Activated naive CD4-positive, alpha-beta T cell treated with anti-CD3 and anti-CD28 coated beads, Interleukin-2, amount 50 U/mL, for 24 hours (primary cell): ENCODE data around the gene OR14A16.

Source experiments
- H3K27ac Mint-ChIP-seq: one replicate; pipeline ENCODE4 v1.8.0; 2021; ENCODE audit warnings: mild to moderate bottlenecking, mixed read lengths
- H3K27me3 Mint-ChIP-seq: one replicate; pipeline ENCODE4 v1.8.0; 2021; ENCODE audit warnings: mixed read lengths
- H3K36me3 Mint-ChIP-seq: one replicate; pipeline ENCODE4 v1.8.0; 2021; ENCODE audit warnings: mixed read lengths
- H3K4me1 Mint-ChIP-seq: one replicate; pipeline ENCODE4 v1.8.0; 2021; ENCODE audit warnings: mixed read lengths
- H3K4me3 Mint-ChIP-seq: one replicate; pipeline ENCODE4 v1.8.0; 2021; ENCODE audit warnings: mild to moderate bottlenecking, mixed read lengths
- H3K9me3 Mint-ChIP-seq: one replicate; pipeline ENCODE4 v1.8.0; 2021; ENCODE audit warnings: mixed read lengths

Gene OR14A16, protein sequence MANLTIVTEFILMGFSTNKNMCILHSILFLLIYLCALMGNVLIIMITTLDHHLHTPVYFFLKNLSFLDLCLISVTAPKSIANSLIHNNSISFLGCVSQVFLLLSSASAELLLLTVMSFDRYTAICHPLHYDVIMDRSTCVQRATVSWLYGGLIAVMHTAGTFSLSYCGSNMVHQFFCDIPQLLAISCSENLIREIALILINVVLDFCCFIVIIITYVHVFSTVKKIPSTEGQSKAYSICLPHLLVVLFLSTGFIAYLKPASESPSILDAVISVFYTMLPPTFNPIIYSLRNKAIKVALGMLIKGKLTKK

DNA sequence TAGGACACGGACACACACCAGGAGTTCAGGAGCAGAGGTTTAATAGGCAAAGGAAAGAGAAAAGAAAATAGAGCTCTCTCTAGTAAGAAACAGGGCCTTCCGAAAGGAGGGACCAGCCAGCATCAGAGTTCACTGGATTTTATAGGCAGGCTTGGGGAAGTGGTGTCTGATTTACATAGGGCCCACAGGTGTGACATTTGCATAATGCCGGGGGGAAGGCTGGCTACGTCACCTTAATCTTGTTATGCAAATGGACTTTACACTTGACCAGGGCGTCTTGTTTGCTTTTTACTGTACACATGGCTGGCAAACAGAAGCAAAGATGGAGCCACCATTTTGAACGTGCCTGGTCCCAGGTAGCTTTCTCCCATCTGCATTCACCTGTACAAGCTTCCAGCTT is at the start of gene OR14A16:
Gene OR14A16 (minus strand): TSS at position 97 of the 400 bp plus-strand sequence. CDS start 8,390 bp downstream, outside the sequence.
- Mint-ChIP-seq H3K36me3 (no peaks in the 10 kb centered on the region), H3K27ac (no peak within 1 kb of the TSS), H3K27me3 (peaks cover 2% of the 10 kb centered on the region), H3K9me3 (no peaks in the 10 kb centered on the region), H3K4me3 (no peak within 1 kb of the TSS), H3K4me1 (no peaks in the 10 kb centered on the region)

DNA sequence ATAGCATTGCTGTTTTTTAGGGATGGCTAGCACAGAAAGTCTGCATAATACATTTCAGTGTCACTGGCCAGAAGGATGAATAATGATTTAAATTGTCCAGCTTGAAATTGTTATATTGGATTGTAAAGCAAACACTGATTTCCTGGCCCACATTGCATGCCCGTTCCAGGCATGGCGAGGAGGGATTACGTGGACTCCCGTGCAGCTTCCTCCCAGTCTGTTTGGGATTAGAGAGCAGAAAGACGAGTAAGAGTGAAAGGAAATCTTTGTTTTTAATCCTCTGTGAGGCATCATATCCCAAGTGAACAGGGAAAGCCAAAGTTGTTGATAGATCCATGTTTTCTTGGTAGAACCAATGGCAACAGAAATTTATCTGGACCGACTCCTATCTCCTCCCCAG is 41.5 kb upstream of the OR14A16 start:
- H3K36me3 Mint-ChIP-seq = no peaks in the 10 kb centered on the region
- no peaks in the 10 kb centered on the region for H3K9me3 Mint-ChIP-seq
- no peaks in the 10 kb centered on the region for H3K4me1 Mint-ChIP-seq
- H3K4me3 Mint-ChIP-seq = no peak overlapping the region
- peaks cover 7% of the 10 kb centered on the region for H3K27me3 Mint-ChIP-seq
- H3K27ac Mint-ChIP-seq = no peak overlapping the region

GRCh38 chr1:247864644-247865043 is 40.7 kb upstream of the OR14A16 start:
- H3K9me3 Mint-ChIP-seq = no peaks in the 10 kb centered on the region
- no peaks in the 10 kb centered on the region for H3K4me1 Mint-ChIP-seq
- peaks cover 7% of the 10 kb centered on the region for H3K27me3 Mint-ChIP-seq
- H3K4me3 Mint-ChIP-seq = no peak overlapping the region
- no peak overlapping the region for H3K27ac Mint-ChIP-seq
- no peaks in the 10 kb centered on the region for H3K36me3 Mint-ChIP-seq

- H3K9me3 Mint-ChIP-seq = no peaks in the 10 kb centered on the region
- peaks cover 6% of the 10 kb centered on the region for H3K4me1 Mint-ChIP-seq
- peaks cover 12% of the 10 kb centered on the region for H3K27me3 Mint-ChIP-seq
- peaks cover 1% of the 10 kb centered on the region for H3K36me3 Mint-ChIP-seq
- H3K27ac Mint-ChIP-seq = no peak overlapping the region
- no peak overlapping the region for H3K4me3 Mint-ChIP-seq
Measured at GRCh38 chr1:247862756-247863155, 38.8 kb upstream of the OR14A16 start.

GRCh38 chr1:247857985-247858619 is 34.2 kb upstream of the OR14A16 start:
- H3K27me3 Mint-ChIP-seq = peaks cover 29% of the 10 kb centered on the region
- H3K4me1 Mint-ChIP-seq = peaks cover 12% of the 10 kb centered on the region
- no peaks in the 10 kb centered on the region for H3K9me3 Mint-ChIP-seq
- peak overlapping the region; percentile 48 for H3K27ac Mint-ChIP-seq
- H3K36me3 Mint-ChIP-seq = peaks cover 1% of the 10 kb centered on the region
- H3K4me3 Mint-ChIP-seq = peak overlapping the region; percentile 73

DNA sequence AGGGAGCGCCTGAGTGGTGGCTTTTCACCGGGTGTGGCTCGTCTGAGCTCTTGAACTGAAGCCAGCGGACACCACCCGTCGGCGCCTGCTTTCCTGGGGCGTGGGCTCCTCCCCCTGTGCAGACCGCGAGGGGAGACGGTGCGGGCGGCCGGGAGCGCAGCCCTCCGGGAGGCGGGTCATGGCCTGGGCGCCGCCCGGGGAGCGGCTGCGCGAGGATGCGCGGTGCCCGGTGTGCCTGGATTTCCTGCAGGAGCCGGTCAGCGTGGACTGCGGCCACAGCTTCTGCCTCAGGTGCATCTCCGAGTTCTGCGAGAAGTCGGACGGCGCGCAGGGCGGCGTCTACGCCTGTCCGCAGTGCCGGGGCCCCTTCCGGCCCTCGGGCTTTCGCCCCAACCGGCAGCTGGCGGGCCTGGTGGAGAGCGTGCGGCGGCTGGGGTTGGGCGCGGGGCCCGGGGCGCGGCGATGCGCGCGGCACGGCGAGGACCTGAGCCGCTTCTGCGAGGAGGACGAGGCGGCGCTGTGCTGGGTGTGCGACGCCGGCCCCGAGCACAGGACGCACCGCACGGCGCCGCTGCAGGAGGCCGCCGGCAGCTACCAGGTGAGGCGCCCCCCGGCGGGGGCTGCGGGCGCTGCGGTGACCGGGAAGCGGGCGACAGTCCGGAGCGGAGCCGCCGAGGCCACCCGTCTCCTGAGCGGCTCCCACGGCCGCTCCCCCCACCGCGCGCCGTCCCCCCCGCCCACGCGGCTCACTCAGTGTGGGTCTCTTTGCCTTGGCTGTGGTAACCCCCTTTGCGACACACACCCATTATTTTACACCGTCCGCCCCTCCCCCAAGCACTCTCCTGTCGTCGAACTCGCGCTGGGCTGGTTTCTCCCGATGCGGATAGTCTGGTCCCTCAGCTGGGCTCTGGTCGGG is 33.4 kb upstream of the OR14A16 start, which contains the start of gene TRIM58:
Gene TRIM58 (plus strand): TSS at position 119 of the 916 bp plus-strand sequence. CDS start 60 bp downstream, at position 179.
- H3K36me3 Mint-ChIP-seq = peaks cover 1% of the 10 kb centered on the region
- H3K4me3 Mint-ChIP-seq = peak within 1 kb of the TSS; percentile 73
- H3K9me3 Mint-ChIP-seq = no peaks in the 10 kb centered on the region
- peaks cover 29% of the 10 kb centered on the region for H3K27me3 Mint-ChIP-seq
- H3K4me1 Mint-ChIP-seq = peaks cover 12% of the 10 kb centered on the region
- H3K27ac Mint-ChIP-seq = peak within 1 kb of the TSS; percentile 48

DNA sequence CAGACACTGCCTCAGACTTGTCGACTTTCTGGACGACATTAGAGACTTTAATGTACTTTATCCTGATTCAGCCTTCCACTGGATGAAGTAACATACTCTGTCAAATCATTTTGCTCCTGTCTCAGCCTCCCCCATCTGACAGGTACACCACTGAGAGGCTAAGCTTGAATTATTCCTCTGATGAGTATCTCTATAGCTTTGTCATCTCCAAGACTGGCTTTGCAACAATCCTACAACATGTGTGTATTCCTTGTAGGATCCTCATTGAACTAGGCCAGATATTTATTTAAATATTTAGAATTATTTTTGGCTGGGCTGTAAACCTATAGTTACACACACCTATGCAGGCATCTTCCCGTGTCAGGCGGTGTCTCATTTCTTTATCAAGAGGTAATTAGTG is 32.0 kb upstream of the OR14A16 start:
- Mint-ChIP-seq H3K4me1 (peaks cover 12% of the 10 kb centered on the region), H3K27ac (no peak overlapping the region), H3K27me3 (peaks cover 29% of the 10 kb centered on the region), H3K36me3 (peaks cover 1% of the 10 kb centered on the region), H3K4me3 (peak overlapping the region; percentile 69), H3K9me3 (no peaks in the 10 kb centered on the region)

DNA sequence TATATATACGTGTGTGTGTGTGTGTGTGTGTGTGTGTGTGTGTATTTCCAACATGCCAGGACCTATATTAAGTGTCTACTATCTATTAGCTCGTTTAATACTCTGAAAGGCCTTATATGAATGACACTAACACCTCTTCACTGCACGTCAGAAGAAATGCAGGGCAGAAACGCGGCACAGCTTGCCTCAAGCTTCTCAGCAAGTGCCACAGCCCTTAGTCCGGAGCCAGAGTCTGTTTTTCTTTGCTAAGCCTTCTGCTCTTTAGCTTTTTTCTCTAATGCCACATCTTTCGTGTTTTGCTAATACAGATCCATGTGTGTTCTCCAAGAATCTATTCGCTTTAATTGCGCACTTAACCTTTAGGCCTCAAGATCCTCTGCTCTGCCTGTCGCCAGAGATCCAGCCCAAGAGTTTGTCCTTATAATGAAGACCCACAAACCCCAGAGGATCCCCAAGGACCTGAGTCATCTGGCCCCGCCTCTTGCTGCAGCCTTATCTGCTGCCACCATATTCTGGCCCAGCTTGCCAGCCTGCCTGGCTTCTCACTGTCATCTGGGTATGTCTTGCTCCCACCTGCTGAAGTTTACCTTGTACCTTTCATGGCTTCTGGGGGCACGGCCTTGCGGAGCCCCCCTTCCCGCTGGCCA is 31.1 kb upstream of the OR14A16 start:
- Mint-ChIP-seq H3K4me3 (no peak overlapping the region), H3K27me3 (peaks cover 28% of the 10 kb centered on the region), H3K9me3 (no peaks in the 10 kb centered on the region), H3K4me1 (peaks cover 12% of the 10 kb centered on the region), H3K27ac (no peak overlapping the region), H3K36me3 (peaks cover 1% of the 10 kb centered on the region)

- no peaks in the 10 kb centered on the region for H3K4me1 Mint-ChIP-seq
- no peaks in the 10 kb centered on the region for H3K36me3 Mint-ChIP-seq
- no peak overlapping the region for H3K27ac Mint-ChIP-seq
- H3K27me3 Mint-ChIP-seq = peaks cover 8% of the 10 kb centered on the region
- H3K4me3 Mint-ChIP-seq = no peak overlapping the region
- H3K9me3 Mint-ChIP-seq = no peaks in the 10 kb centered on the region
Measured at GRCh38 chr1:247849616-247850015, 25.7 kb upstream of the OR14A16 start.

GRCh38 chr1:247848346-247848745 is 24.4 kb upstream of the OR14A16 start:
- Mint-ChIP-seq H3K27ac (no peak overlapping the region), H3K9me3 (no peaks in the 10 kb centered on the region), H3K4me1 (no peaks in the 10 kb centered on the region), H3K4me3 (no peak overlapping the region), H3K36me3 (no peaks in the 10 kb centered on the region), H3K27me3 (peaks cover 4% of the 10 kb centered on the region)

GRCh38 chr1:247845693-247846017 is 21.7 kb upstream of the OR14A16 start:
- H3K4me1 Mint-ChIP-seq = no peaks in the 10 kb centered on the region
- peaks cover 2% of the 10 kb centered on the region for H3K27me3 Mint-ChIP-seq
- H3K27ac Mint-ChIP-seq = no peak overlapping the region
- H3K9me3 Mint-ChIP-seq = no peaks in the 10 kb centered on the region
- no peaks in the 10 kb centered on the region for H3K36me3 Mint-ChIP-seq
- H3K4me3 Mint-ChIP-seq = no peak overlapping the region

GRCh38 chr1:247845011-247845692 is 21.2 kb upstream of the OR14A16 start:
- Mint-ChIP-seq H3K27me3 (peaks cover 2% of the 10 kb centered on the region), H3K4me3 (no peak overlapping the region), H3K4me1 (no peaks in the 10 kb centered on the region), H3K27ac (no peak overlapping the region), H3K36me3 (no peaks in the 10 kb centered on the region), H3K9me3 (no peaks in the 10 kb centered on the region)

- Mint-ChIP-seq H3K4me1 (no peaks in the 10 kb centered on the region), H3K4me3 (no peak overlapping the region), H3K36me3 (no peaks in the 10 kb centered on the region), H3K27ac (no peak overlapping the region), H3K9me3 (no peaks in the 10 kb centered on the region), H3K27me3 (peaks cover 2% of the 10 kb centered on the region)
Measured at GRCh38 chr1:247843411-247843810, 19.5 kb upstream of the OR14A16 start.

- Mint-ChIP-seq H3K4me3 (no peak within 1 kb of the TSS), H3K27ac (no peak within 1 kb of the TSS), H3K36me3 (no peaks in the 10 kb centered on the region), H3K9me3 (no peaks in the 10 kb centered on the region), H3K4me1 (no peaks in the 10 kb centered on the region), H3K27me3 (peaks cover 2% of the 10 kb centered on the region)
Measured at GRCh38 chr1:247841796-247842195, 17.9 kb upstream of the OR14A16 start, which contains the start of gene OR11L1. TSS of gene OR11L1 (minus strand) at chr1:247841896. CDS start at chr1:247841896, 0 bp downstream.

DNA sequence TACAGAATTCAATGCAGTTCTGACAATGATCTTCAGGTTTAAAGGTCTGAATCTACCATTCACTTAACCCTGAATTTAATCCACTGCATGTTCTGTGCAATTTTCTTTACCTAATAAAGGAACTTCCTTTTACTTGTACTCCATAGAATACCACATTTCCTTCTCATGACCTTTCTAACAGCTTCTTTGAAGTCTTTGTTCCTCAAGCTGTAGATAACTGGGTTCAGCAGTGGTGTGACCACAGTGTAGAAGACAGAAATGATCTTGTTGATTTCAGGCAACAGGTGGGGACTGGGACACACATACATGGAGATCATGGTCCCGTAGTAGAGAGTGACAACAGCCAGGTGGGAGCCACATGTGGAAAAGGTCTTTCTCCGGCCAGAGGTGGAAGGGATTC is 16.9 kb upstream of the OR14A16 start:
- H3K4me1 Mint-ChIP-seq = no peaks in the 10 kb centered on the region
- H3K27ac Mint-ChIP-seq = no peak overlapping the region
- peaks cover 2% of the 10 kb centered on the region for H3K27me3 Mint-ChIP-seq
- H3K36me3 Mint-ChIP-seq = no peaks in the 10 kb centered on the region
- no peak overlapping the region for H3K4me3 Mint-ChIP-seq
- no peaks in the 10 kb centered on the region for H3K9me3 Mint-ChIP-seq
